GM10266 (cell line): ENCODE data around the gene MBNL1.

Experiments
- DNase-seq: peaks from one replicate; pipeline ENCODE4 v3.0.0; 2012; ENCODE audit errors: extremely low spot score
- TF ChIP-seq, protein P1 (sequence below): IDR thresholded peaks from 2 replicates; pipeline ENCODE4 v1.5.1; 2012; ENCODE audit warnings: mild to moderate bottlenecking, low read depth; ENCODE audit not compliant: control insufficient read depth, insufficient read depth; ENCODE audit errors: missing control alignments

MBNL1 gene

DNA sequence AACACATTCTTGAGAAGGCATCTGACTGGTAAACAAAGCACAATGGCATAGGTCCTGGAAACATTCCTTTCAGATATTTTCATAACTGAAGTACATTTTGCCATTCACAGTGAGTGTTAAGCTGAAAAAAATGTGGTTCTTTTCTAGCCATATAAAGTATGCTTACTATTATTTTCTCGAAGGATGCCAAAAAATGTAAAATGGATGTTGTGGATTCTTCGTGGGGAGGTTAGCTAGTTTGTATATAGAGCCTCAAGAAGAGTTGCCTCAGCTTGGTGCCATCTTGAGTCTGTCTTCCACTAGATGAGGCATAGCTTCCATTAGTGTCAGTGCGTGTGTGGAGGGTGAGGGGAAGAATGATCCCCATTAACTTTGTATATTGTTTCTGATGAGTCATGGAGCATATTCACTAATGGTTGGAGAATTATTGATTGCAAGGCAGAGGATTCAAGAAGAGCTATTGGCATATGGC, 4.1 kb downstream of the MBNL1 start:
- DNase-seq = no peak
- TF ChIP-seq, protein P1, sequence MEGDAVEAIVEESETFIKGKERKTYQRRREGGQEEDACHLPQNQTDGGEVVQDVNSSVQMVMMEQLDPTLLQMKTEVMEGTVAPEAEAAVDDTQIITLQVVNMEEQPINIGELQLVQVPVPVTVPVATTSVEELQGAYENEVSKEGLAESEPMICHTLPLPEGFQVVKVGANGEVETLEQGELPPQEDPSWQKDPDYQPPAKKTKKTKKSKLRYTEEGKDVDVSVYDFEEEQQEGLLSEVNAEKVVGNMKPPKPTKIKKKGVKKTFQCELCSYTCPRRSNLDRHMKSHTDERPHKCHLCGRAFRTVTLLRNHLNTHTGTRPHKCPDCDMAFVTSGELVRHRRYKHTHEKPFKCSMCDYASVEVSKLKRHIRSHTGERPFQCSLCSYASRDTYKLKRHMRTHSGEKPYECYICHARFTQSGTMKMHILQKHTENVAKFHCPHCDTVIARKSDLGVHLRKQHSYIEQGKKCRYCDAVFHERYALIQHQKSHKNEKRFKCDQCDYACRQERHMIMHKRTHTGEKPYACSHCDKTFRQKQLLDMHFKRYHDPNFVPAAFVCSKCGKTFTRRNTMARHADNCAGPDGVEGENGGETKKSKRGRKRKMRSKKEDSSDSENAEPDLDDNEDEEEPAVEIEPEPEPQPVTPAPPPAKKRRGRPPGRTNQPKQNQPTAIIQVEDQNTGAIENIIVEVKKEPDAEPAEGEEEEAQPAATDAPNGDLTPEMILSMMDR = no peak

DNA sequence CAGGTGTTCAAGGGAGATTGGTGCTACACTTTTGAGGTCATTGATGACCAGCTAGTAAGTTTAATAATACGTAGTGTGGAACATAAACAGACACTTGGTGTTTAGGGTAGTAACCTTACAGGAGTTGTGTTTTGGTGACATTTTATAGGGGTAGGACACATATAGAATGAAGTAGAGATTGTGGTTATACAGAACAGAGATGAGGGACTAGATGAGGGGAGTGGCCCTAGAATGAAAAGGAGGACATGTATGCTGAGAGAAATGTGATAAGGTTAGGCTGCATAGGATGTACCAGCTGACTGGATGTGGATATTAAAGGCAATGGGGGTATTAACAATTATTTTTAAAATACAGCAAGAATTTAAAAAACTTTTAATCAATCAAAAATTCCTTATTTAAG, 8.0 kb downstream of the MBNL1 start:
- TF ChIP-seq, protein P1 = no peak
- no peak for DNase-seq

DNA sequence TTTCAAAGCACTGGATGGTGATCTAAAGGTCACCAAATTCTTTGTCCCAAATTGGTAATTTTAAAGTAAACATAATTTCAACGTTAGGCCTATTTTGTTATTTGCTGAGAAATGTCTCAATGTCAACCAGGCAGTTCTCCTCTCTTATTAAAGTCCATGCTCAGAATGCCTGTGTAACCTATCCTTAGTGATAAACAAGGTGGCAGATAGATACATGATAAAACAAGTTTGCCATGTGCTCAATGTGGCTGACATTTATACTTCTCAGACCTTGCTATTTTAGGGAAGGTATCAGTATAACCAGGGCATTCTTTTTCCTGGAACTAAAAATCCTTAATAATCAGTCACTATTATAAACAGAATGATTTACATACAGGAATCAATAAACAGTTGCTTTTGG, 8.5 kb downstream of the MBNL1 start:
- TF ChIP-seq, protein P1 = no peak
- no peak for DNase-seq

DNA sequence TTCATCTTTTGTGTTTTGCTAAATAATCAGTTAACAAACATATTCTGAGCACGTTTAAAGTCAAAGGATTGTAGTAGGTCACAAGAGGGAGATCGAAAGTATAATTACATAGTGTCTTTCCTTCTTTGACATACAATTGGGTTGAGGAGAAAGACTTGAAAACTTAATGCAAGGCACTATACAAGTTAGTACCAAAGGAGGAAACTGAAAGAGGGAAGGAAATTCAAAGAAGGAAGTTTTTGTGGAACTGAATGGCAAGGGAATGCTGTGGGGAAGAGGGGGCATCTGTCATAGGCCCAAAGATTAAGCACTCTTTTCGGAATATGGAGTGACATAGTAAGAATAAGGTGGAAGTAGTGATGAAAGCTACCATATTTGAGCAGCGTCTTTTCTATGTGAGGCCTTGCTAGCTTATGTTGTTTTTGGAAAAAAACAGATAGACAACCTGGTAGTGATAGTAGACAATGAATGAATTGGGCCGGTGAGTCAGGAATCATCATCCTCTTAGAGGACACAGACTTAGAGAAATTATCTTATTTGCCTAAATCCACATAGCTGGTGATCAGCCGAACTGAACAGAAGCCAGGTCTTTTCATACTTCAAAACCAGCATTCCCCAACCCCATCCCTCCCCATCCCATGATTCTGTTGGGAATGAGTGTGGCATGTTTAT, 10.2 kb downstream of the MBNL1 start:
- TF ChIP-seq, protein P1 = no peak
- DNase-seq = no peak

DNA sequence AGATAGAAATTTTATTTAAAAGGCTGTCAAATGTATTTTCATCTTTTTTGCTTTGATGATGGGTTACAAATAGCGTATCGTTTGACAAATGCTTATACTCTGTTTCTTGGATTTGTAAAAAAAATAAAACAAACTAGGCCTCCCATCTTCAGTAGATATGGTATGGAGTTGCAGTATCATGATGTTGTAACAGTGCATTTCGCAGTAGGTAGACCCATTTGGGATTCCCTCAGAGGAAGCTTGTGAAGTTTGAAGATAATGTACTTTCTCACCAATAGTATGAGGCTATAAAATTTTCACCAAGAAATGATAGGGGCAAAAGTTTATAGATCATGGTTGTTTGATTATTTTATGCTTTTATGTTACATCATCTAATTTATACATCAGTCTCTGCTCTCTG, 10.8 kb downstream of the MBNL1 start:
- TF ChIP-seq, protein P1 = no peak
- no peak for DNase-seq

DNA sequence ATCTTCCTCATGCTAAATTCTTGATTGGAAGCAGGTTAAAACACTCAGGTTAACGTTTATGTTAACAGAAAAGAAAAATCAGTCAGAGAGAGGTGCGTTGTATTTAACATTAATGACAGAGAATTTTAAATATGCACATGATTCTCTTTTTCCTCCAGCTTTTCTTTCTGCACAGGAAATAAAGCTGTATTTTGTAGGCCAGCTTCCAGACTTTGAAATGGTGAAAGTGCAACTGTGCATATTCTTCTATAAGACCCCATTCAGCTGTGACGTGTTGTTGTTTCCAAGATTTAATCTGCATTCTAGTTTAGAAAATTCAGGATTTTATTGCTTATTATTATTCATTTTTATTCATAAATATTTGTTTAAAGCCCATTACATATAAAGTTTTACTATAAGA, 11.8 kb downstream of the MBNL1 start:
- TF ChIP-seq, protein P1 = no peak
- no peak for DNase-seq

DNA sequence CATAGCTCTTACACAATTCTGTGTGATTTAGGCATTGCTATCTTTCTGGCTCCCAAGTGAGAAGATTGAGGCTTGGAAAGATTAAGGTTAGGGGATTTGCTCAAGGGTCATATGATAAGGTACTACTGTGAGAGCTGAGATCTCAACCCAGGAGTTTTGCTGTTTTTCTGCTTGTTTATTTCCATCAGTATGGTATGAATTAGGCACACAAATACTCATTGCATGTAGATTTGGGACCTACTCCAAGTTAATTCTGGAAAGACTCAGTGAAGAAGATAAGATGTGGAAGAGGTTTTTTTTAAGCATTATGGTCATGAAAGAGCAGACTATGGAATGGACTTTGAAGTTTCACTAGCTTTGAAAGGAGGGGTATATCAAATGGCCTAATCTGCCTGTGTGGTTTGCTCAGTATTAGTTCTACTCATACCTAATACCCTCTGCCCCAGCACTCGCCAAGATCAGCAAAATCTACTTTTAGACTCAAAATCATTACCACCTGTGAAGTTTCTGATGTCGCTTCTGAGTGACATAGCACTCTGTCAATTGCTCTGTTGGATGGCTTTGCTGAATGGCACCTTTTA, 12.5 kb downstream of the MBNL1 start:
- TF ChIP-seq, protein P1 = no peak
- no peak for DNase-seq
